ENCODE results near the gene INMT.

DNA sequence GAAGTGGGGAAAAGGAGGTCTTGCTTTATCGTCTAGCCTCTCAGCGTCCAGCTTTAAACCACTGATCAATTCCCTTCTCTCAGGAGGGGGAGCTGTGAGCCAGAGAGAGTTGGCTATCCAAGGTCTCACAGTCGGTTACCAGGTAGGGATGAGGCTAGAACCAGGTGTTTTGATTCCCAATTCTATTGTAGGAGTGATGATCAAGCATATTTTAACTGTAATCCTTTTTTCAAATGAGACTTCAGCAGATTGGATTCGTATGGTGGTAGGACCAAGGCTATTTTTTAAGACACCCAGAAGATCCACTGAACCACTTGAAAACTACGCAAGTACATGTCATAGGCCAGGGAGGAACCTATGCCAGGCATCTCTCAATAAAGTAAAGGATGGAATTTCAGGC lies 27.6 kb downstream of the INMT start:
- TF ChIP-seq, protein P1, sequence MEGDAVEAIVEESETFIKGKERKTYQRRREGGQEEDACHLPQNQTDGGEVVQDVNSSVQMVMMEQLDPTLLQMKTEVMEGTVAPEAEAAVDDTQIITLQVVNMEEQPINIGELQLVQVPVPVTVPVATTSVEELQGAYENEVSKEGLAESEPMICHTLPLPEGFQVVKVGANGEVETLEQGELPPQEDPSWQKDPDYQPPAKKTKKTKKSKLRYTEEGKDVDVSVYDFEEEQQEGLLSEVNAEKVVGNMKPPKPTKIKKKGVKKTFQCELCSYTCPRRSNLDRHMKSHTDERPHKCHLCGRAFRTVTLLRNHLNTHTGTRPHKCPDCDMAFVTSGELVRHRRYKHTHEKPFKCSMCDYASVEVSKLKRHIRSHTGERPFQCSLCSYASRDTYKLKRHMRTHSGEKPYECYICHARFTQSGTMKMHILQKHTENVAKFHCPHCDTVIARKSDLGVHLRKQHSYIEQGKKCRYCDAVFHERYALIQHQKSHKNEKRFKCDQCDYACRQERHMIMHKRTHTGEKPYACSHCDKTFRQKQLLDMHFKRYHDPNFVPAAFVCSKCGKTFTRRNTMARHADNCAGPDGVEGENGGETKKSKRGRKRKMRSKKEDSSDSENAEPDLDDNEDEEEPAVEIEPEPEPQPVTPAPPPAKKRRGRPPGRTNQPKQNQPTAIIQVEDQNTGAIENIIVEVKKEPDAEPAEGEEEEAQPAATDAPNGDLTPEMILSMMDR (IDR thresholded peaks at IDR 0.05; ENCODE audit: insufficient read depth, low read length), result no peak
- no peak for TF ChIP-seq POLR2AphosphoS5 (IDR thresholded peaks at IDR 0.05; ENCODE audit: low read depth)
- TF ChIP-seq, protein P2, sequence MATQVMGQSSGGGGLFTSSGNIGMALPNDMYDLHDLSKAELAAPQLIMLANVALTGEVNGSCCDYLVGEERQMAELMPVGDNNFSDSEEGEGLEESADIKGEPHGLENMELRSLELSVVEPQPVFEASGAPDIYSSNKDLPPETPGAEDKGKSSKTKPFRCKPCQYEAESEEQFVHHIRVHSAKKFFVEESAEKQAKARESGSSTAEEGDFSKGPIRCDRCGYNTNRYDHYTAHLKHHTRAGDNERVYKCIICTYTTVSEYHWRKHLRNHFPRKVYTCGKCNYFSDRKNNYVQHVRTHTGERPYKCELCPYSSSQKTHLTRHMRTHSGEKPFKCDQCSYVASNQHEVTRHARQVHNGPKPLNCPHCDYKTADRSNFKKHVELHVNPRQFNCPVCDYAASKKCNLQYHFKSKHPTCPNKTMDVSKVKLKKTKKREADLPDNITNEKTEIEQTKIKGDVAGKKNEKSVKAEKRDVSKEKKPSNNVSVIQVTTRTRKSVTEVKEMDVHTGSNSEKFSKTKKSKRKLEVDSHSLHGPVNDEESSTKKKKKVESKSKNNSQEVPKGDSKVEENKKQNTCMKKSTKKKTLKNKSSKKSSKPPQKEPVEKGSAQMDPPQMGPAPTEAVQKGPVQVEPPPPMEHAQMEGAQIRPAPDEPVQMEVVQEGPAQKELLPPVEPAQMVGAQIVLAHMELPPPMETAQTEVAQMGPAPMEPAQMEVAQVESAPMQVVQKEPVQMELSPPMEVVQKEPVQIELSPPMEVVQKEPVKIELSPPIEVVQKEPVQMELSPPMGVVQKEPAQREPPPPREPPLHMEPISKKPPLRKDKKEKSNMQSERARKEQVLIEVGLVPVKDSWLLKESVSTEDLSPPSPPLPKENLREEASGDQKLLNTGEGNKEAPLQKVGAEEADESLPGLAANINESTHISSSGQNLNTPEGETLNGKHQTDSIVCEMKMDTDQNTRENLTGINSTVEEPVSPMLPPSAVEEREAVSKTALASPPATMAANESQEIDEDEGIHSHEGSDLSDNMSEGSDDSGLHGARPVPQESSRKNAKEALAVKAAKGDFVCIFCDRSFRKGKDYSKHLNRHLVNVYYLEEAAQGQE (IDR thresholded peaks at IDR 0.05; ENCODE audit: insufficient replicate concordance, low read depth), result no peak
- TF ChIP-seq GABPA (IDR thresholded peaks at IDR 0.05; ENCODE audit: low read depth), result no peak

Measured in HL-60 (cell line).